DLD1 (cell line): Measurements from ENCODE around the gene C11orf42.

Experiments
- in situ Hi-C: cut with HindIII; loops from 2 replicates; pipeline ENCODE4 v1.10.0; 2017; ENCODE audit warnings: low sequenced_read_pairs

Gene C11orf42

GRCh38 chr11:6251990-6252473, 46.7 kb downstream of the C11orf42 start:
- in situ Hi-C loops: no loop called here

GRCh38 chr11:6253197-6253596, 47.8 kb downstream of the C11orf42 start:
- in situ Hi-C loops: no loop called here

- in situ Hi-C loops: no loop called here
Measured at GRCh38 chr11:6258141-6258540, 52.8 kb downstream of the C11orf42 start.

- in situ Hi-C loops: no loop called here
Measured at GRCh38 chr11:6258571-6259081, 53.3 kb downstream of the C11orf42 start.

GRCh38 chr11:6260207-6260726, 54.9 kb downstream of the C11orf42 start:
- in situ Hi-C loops: no loop called here
